Osteoblast (primary cell): ENCODE measurements around the gene NAIF1. TPM values are rescaled to one million over a fixed set of nuclear protein-coding genes. Genes with fewer than 3 reads are reported as not detected.

Source experiments
- DNase-seq: peaks from one replicate; pipeline ENCODE4 v3.0.0; 2011; ENCODE audit warnings: low spot score, mixed read lengths; ENCODE audit not compliant: insufficient read length; ENCODE audit errors: missing footprints
- H2AFZ ChIP-seq: 2 replicates; pipeline ENCODE4 v1.6.0; 2011; ENCODE audit warnings: mild to moderate bottlenecking, low read length
- H3K27ac ChIP-seq: 2 replicates; pipeline ENCODE4 v1.5.1; 2011; ENCODE audit warnings: mild to moderate bottlenecking, low read depth, low read length, moderate library complexity
- H3K27me3 ChIP-seq: 2 replicates; pipeline ENCODE4 v1.6.0; 2012; ENCODE audit warnings: mild to moderate bottlenecking, control low read depth, inconsistent platforms, low read length, moderate library complexity; ENCODE audit not compliant: insufficient read depth
- H3K36me3 ChIP-seq: 2 replicates; pipeline ENCODE4 v1.5.1; 2011; ENCODE audit warnings: mild to moderate bottlenecking, low read length, control low read depth, moderate library complexity; ENCODE audit not compliant: insufficient read depth
- H3K4me1 ChIP-seq: 2 replicates; pipeline ENCODE4 v1.5.1; 2011; ENCODE audit warnings: mild to moderate bottlenecking, low read length, control low read depth, moderate library complexity; ENCODE audit not compliant: insufficient read depth
- H3K4me2 ChIP-seq: 2 replicates; pipeline ENCODE4 v1.6.0; 2011; ENCODE audit warnings: mild to moderate bottlenecking, low read length; ENCODE audit not compliant: insufficient read depth
- H3K4me3 ChIP-seq: fragments of 200-600 bp; sonication (generic); 3 replicates; pipeline ENCODE4 v1.5.1; 2012; ENCODE audit warnings: mild to moderate bottlenecking, low read length, inconsistent platforms; ENCODE audit not compliant: insufficient read depth
- H3K79me2 ChIP-seq: 2 replicates; pipeline ENCODE4 v1.6.0; 2012; ENCODE audit warnings: mild to moderate bottlenecking, low read length, control low read depth, inconsistent platforms; ENCODE audit not compliant: insufficient read depth
- H3K9me3 ChIP-seq: 2 replicates; pipeline ENCODE4 v1.5.1; 2011; ENCODE audit warnings: low read depth, low read length, control low read depth
- H4K20me1 ChIP-seq: 2 replicates; pipeline ENCODE4 v1.6.0; 2012; ENCODE audit warnings: mild to moderate bottlenecking, low read length, control low read depth; ENCODE audit not compliant: insufficient read depth
- total RNA-seq: library from RNA; depleted of rRNA; stranded (reverse); fragments of >200 nt; gene quantifications from 2 replicates; pipeline ENCODE4 v1.2.3, GENCODE V29; 2012
- TF ChIP-seq, protein P1 (sequence below): IDR thresholded peaks from 2 replicates; pipeline ENCODE4 v1.5.1; 2011; ENCODE audit warnings: mild to moderate bottlenecking, low read depth, low read length, moderate library complexity; ENCODE audit errors: extremely low read depth

The NAIF1 gene
- total RNA-seq, 1 donor: 10.1 TPM

DNA sequence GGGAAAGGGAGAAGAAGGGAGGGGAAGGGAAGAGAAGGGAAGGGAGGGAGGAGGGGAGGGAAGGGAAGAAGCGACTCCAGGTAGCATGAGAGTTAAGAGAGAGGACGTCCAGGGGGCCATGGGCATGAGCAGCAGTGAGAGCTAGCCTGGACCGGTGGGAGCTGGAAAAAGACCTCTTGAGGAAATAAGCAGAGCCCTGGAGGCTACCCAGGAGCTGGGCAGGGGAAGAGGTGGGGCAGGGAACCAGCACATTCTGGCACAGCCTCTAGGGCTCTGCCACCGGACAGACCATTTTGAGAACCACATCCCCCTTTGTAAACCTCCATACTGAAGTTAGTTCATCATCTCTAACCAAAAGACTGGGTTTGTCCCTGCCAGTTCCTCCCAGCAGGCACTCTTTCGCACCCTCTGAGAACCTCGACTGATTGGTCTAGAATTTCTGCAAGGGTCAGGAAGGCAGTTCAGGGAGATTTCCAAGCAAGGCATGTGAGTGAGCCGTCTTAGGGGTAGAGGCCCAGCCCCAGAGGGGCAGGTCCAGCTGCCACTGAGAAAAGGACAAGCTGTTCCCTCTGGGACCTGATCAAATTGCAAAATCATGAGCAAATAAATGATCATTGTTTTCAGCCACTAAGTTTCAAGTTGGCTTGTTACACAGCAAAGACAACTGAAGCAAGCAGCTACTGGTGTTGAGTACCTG is 11.6 kb downstream of the NAIF1 start:
- Histone ChIP-seq H2AFZ (no peak overlapping the region), H3K36me3 (no peaks in the 10 kb centered on the region), H3K4me2 (no peak overlapping the region), H3K4me1 (peaks cover 4% of the 10 kb centered on the region), H4K20me1 (no peaks in the 10 kb centered on the region), H3K79me2 (no peaks in the 10 kb centered on the region), H3K27me3 (no peaks in the 10 kb centered on the region), H3K4me3 (no peak overlapping the region), H3K9me3 (no peaks in the 10 kb centered on the region), H3K27ac (no peak overlapping the region)
- TF ChIP-seq, protein P1, sequence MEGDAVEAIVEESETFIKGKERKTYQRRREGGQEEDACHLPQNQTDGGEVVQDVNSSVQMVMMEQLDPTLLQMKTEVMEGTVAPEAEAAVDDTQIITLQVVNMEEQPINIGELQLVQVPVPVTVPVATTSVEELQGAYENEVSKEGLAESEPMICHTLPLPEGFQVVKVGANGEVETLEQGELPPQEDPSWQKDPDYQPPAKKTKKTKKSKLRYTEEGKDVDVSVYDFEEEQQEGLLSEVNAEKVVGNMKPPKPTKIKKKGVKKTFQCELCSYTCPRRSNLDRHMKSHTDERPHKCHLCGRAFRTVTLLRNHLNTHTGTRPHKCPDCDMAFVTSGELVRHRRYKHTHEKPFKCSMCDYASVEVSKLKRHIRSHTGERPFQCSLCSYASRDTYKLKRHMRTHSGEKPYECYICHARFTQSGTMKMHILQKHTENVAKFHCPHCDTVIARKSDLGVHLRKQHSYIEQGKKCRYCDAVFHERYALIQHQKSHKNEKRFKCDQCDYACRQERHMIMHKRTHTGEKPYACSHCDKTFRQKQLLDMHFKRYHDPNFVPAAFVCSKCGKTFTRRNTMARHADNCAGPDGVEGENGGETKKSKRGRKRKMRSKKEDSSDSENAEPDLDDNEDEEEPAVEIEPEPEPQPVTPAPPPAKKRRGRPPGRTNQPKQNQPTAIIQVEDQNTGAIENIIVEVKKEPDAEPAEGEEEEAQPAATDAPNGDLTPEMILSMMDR: no peak
- DNase-seq: no peak

DNA sequence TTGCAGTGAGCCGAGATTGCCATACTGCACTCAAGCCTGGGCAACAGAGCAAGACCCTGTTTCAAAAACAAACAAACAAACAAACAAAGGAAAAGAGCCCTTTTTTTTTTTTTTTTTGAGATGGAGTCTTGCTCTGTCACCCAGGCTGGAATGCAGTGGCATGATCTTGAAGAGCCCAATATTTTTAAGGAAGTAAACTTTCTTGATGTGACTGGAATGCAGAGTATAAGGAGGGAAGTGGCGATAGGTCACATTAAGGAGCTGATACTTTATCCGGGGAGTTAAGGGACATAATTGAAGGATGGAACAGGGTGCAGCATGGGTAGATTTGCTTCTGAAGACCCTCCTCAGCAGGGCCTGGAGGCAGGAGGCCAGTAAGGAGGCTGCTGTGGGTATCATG is 13.0 kb downstream of the NAIF1 start:
- no peaks in the 10 kb centered on the region for H4K20me1 ChIP-seq
- H3K27me3 ChIP-seq: no peaks in the 10 kb centered on the region
- no peak overlapping the region for H3K4me2 ChIP-seq
- no peaks in the 10 kb centered on the region for H3K9me3 ChIP-seq
- no peak for DNase-seq
- TF ChIP-seq, protein P1: no peak
- H3K4me3 ChIP-seq: no peak overlapping the region
- no peak overlapping the region for H3K27ac ChIP-seq
- H3K36me3 ChIP-seq: no peaks in the 10 kb centered on the region
- no peaks in the 10 kb centered on the region for H3K79me2 ChIP-seq
- no peak overlapping the region for H2AFZ ChIP-seq
- peaks cover 4% of the 10 kb centered on the region for H3K4me1 ChIP-seq

DNA sequence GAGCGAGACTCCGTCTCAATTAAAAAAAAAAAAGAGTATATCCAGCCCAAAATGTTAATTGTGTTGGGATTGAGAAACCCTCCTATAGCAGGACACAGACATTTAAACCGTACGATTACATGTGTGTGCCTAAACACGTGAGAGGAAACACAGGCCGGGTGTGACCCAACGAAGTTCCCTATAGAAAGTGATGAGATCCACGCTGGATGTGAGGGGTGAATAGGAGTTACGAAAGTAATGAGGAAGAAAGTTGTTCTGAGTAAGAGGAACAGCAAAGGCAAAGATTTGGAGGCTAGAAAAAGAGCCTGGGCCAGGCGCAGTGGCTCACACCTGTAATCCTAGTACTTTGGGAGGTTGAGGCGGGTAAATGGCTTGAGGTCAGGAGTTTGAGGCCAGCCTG is 13.6 kb downstream of the NAIF1 start:
- Histone ChIP-seq H3K27ac (no peak overlapping the region), H3K4me2 (no peak overlapping the region), H3K4me1 (peaks cover 4% of the 10 kb centered on the region), H2AFZ (no peak overlapping the region), H3K79me2 (no peaks in the 10 kb centered on the region), H3K27me3 (no peaks in the 10 kb centered on the region), H4K20me1 (no peaks in the 10 kb centered on the region), H3K4me3 (no peak overlapping the region), H3K9me3 (no peaks in the 10 kb centered on the region), H3K36me3 (no peaks in the 10 kb centered on the region)
- TF ChIP-seq, protein P1: no peak
- DNase-seq: no peak

DNA sequence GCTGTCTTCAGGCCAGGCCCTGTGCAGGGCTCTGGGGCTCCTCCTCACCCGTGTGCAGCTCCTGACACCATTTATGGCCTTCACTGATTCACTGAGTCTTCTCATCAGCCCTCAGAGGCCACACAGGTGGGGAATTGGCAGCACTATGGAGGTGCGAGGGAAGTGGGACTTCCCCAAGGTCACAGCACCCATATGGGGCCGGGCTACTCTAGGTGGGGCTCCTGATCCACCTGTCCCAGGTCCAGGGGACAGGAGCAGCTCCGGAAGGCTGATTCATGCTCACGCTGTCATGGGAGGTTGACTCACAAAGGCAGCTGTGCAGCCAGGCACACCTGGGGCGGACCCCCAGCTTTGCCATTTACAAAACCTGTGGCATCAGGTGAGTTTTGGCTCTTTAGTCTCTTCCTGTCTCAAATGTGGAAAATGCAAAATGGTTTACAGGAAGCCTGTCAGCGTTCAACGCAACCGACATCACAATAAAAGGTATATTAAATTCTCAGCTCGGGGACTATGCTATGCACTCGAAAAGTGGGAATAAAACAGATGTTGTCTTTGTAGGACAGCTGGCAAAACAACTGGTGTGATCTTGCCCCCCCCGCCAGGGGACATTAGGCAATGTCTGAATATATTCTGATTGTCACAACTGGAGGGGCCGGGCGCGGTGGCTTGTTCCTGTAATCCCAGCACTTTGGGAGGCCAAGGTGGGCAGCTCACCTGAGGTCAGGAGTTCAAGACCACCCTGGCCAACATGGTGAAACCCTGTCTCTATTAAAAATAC is 15.0 kb downstream of the NAIF1 start:
- Histone ChIP-seq H3K36me3 (no peaks in the 10 kb centered on the region), H2AFZ (no peak overlapping the region)

More for the DNA sequence above, 15.0 kb downstream of the NAIF1 start:
- Histone ChIP-seq H3K4me2 (no peak overlapping the region), H3K4me3 (no peak overlapping the region), H3K4me1 (peaks cover 4% of the 10 kb centered on the region), H3K27me3 (no peaks in the 10 kb centered on the region), H3K9me3 (no peaks in the 10 kb centered on the region), H4K20me1 (no peaks in the 10 kb centered on the region), H3K27ac (no peak overlapping the region), H3K79me2 (no peaks in the 10 kb centered on the region)
- peak; percentile 15 for DNase-seq
- TF ChIP-seq, protein P1: no peak
